CD14-positive monocyte (primary cell): ENCODE measurements around the gene PET100. TPM values are rescaled to one million over a fixed set of nuclear protein-coding genes. Genes with fewer than 3 reads are reported as not detected.

ENCODE experiments used
- DNase-seq, 3 donors: peaks; one replicate each; pipeline ENCODE4 v3.0.0-alpha.2; 2011 to 2022
- H2AFZ ChIP-seq: 2 replicates; pipeline ENCODE4 v1.6.0; 2012; ENCODE audit warnings: mild to moderate bottlenecking, low read depth, low read length, inconsistent platforms; ENCODE audit not compliant: insufficient read depth, poor library complexity, severe bottlenecking
- H3K27ac ChIP-seq, 2 donors: 1 replicate in 1 of 2; 2 replicates in 1 of 2; pipeline ENCODE4 v1.5.1; 2012 to 2013; ENCODE audit warnings: low read length in 2 of 2, control low read depth in 1 of 2, inconsistent platforms in 1 of 2, low read depth in 1 of 2, mild to moderate bottlenecking in 1 of 2
- H3K27me3 ChIP-seq, 2 donors: one replicate each; pipeline versions ENCODE4 v1.6.0 to v1.6.1; 2011 to 2013; ENCODE audit warnings: low read length in 2 of 2; ENCODE audit not compliant: control insufficient read depth in 2 of 2, insufficient read depth in 2 of 2
- H3K36me3 ChIP-seq, 2 donors: replicated peaks in 1 of 2; 1 replicate in 1 of 2; 2 replicates in 1 of 2; pipeline versions ENCODE4 v1.5.1 to v1.6.1; 2012 to 2013; ENCODE audit warnings: low read length in 2 of 2, control low read depth in 1 of 2, inconsistent platforms in 1 of 2, mild to moderate bottlenecking in 1 of 2; ENCODE audit not compliant: insufficient read depth in 2 of 2, control insufficient read depth in 1 of 2
- H3K4me1 ChIP-seq, 2 donors: 1 replicate in 1 of 2; 2 replicates in 1 of 2; pipeline versions ENCODE4 v1.5.1 to v1.6.1; 2012 to 2013; ENCODE audit warnings: low read length in 2 of 2, control low read depth in 1 of 2, inconsistent platforms in 1 of 2, mild to moderate bottlenecking in 1 of 2, moderate library complexity in 1 of 2; ENCODE audit not compliant: insufficient read depth in 2 of 2, control insufficient read depth in 1 of 2
- H3K4me2 ChIP-seq: replicated peaks from 2 replicates; pipeline ENCODE3; 2012; ENCODE audit warnings: low read length, moderate library complexity, mild to moderate bottlenecking; ENCODE audit not compliant: poor library complexity, severe bottlenecking; ENCODE audit errors: extremely low read depth
- H3K4me3 ChIP-seq, 3 experiments: fragments of 200-600 bp in 1 of 3; sonication (generic) in 1 of 3; replicated peaks in 1 of 3; 1 replicate in 2 of 3; 2 replicates in 1 of 3; pipeline ENCODE4 v1.5.1; 2011 to 2013; ENCODE audit warnings: low read length in 3 of 3, mild to moderate bottlenecking in 3 of 3, control low read depth in 2 of 3, low read depth in 2 of 3, inconsistent platforms in 1 of 3, moderate library complexity in 1 of 3
- H3K79me2 ChIP-seq: 2 replicates; pipeline ENCODE4 v1.6.0; 2012; ENCODE audit warnings: mild to moderate bottlenecking, control low read depth, inconsistent platforms, low read length, moderate library complexity; ENCODE audit not compliant: insufficient read depth
- H3K9ac ChIP-seq: 2 replicates; pipeline ENCODE4 v1.6.0; 2017; ENCODE audit warnings: low read length, mild to moderate bottlenecking; ENCODE audit not compliant: insufficient read depth, poor library complexity, severe bottlenecking
- H3K9me3 ChIP-seq, 2 donors: replicated peaks in 1 of 2; 1 replicate in 1 of 2; 2 replicates in 1 of 2; pipeline versions ENCODE4 v1.5.1 to v1.6.1; 2012 to 2013; ENCODE audit warnings: low read length in 2 of 2, control low read depth in 1 of 2; ENCODE audit not compliant: control insufficient read depth in 1 of 2, insufficient read depth in 1 of 2
- H4K20me1 ChIP-seq: 2 replicates; pipeline ENCODE4 v1.6.0; 2012; ENCODE audit warnings: mild to moderate bottlenecking, low read length, control low read depth, moderate library complexity; ENCODE audit not compliant: insufficient read depth
- H3K27ac Mint-ChIP-seq, 7 donors: one replicate each; pipeline ENCODE4 v1.8.0; 2020; ENCODE audit warnings: mild to moderate bottlenecking in 7 of 7, mixed read lengths in 7 of 7, moderate library complexity in 6 of 7, inconsistent platforms in 2 of 7
- H3K27me3 Mint-ChIP-seq, 3 donors: one replicate each; pipeline ENCODE4 v1.8.0; 2021 to 2022; ENCODE audit warnings: low read depth in 3 of 3, mild to moderate bottlenecking in 3 of 3, mixed read lengths in 3 of 3, moderate library complexity in 3 of 3, inconsistent platforms in 1 of 3
- H3K36me3 Mint-ChIP-seq, 2 donors: one replicate each; pipeline ENCODE4 v1.8.0; 2020; ENCODE audit warnings: mixed read lengths in 2 of 2, inconsistent platforms in 1 of 2, mild to moderate bottlenecking in 1 of 2
- H3K4me1 Mint-ChIP-seq: one replicate; pipeline ENCODE4 v1.8.0; 2020; ENCODE audit warnings: mild to moderate bottlenecking, mixed read lengths
- H3K4me3 Mint-ChIP-seq, 2 donors: one replicate each; pipeline ENCODE4 v1.8.0; 2020; ENCODE audit warnings: mild to moderate bottlenecking in 2 of 2, mixed read lengths in 2 of 2, moderate library complexity in 1 of 2
- H3K9me3 Mint-ChIP-seq, 7 donors: one replicate each; pipeline ENCODE4 v1.8.0; 2020 to 2022; ENCODE audit warnings: mixed read lengths in 7 of 7, mild to moderate bottlenecking in 6 of 7, moderate library complexity in 6 of 7, inconsistent platforms in 2 of 7
- WGBS: methylation state at CpG from one replicate; pipeline ENCODE4 v1.1.5; 2013; ENCODE audit warnings: missing lambda C conversion rate; ENCODE audit not compliant: insufficient coverage; 5-methylcytosine and 5-hydroxymethylcytosine counted together
- intact Hi-C, 2 donors: fragments of 100-400 bp; cut with micrococcal nuclease; formaldehyde crosslinking; loops; one replicate each; pipeline versions ENCODE4 v1.15.0 to v1.15.1; 2023
- polyA minus RNA-seq: library from RNA; depleted of rRNA, polyadenylated mRNA; stranded (reverse); fragments of >200 nt; gene quantifications from 2 replicates; pipeline ENCODE4 v1.2.3, GENCODE V29; 2012
- polyA plus RNA-seq, 3 donors: library from polyadenylated mRNA; depleted of rRNA in 1 of 3; unstranded in 2 of 3; stranded (reverse) in 1 of 3; fragments of 300-500 nt in 2 of 3; fragments of >200 nt in 1 of 3; fragmentation: Illumina TruSeq in 2 of 3; gene quantifications; 1 replicate in 2 of 3; 2 replicates in 1 of 3; pipeline ENCODE4 v1.2.3, GENCODE V29; 2012 to 2021
- total RNA-seq, 12 experiments: library from RNA in 1 of 12; stranded (reverse) in 1 of 12; fragments of 120-200 nt in 1 of 12; gene quantifications; one replicate each; pipeline ENCODE4 v1.2.4 and lab custom pipeline; 2013 to 2026; ENCODE audit warnings: mixed read lengths in 6 of 12, inconsistent platforms in 1 of 12
- TF ChIP-seq, protein P1 (sequence below): fragments of 200-600 bp; IDR thresholded peaks from one replicate; pipeline ENCODE4 v1.8.0; 2022; ENCODE audit warnings: antibody characterized with exemption, mild to moderate bottlenecking

PET100 gene, protein sequence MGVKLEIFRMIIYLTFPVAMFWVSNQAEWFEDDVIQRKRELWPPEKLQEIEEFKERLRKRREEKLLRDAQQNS
- total RNA-seq (2013): 117 TPM
- 100 to 1,000 TPM in 2 of 3 donors, 10 to 100 TPM in 1; 64.6 to 386 (median 300) TPM for polyA plus RNA-seq
- 6.9 and 8.6 TPM in 2 replicates for polyA minus RNA-seq
- 1.1 to 5.7 (median 3.4) reads per million in 11 experiments for total RNA-seq (lab: John Stamatoyannopoulos, UW)

DNA sequence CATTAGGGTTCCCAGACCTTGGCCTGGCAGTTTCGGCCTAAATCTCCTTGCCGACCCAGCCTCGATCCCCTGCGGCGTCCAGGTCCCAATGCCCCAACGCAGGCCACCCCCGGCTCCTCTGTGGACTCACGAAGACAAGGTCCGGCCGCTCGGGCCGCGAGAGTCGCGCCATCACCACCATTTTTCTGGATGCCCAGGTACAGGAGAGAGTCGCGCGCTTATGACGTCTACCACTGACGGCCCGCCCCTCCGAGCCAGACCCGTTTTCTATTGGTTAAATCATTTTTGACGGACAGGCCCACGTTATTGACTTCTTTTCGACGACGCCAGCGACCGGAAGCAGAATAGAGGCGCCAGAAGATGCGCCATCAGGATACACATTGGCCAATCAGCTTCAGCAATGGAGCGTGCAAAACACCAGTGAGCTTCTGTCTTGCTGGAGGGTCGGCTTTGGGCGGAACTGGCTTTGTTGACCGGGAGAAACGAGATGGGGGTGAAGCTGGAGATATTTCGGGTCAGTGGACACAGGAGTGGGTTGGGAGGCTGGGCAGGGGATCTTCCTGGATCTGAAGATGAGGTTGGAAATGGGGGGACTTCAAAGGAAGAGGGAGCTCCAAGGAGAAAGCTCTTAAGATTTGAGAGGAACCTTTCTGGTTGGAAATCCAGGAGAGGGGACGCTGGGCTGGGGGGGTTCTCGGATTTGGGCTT is at the start of gene PET100, which contains the start of gene XAB2:
TSS of gene PET100 (plus strand) at position 447 of the 708 bp plus-strand sequence. CDS start at position 488, 41 bp downstream.
TSS of gene XAB2 (minus strand) at position 199 of the 708 bp plus-strand sequence. CDS start at position 181, 18 bp downstream.
- Histone ChIP-seq H3K79me2 (peaks cover 58% of the 10 kb centered on the region), H3K4me3 (peak within 1 kb of the TSS; percentile 83 to 96 (median 88)), H3K27ac (peak within 1 kb of the TSS; percentile 63 to 97), H3K9ac (peak within 1 kb of the TSS; percentile 93), H4K20me1 (no peaks in the 10 kb centered on the region), H3K4me2 (peak within 1 kb of the TSS; percentile 88), H3K9me3 (no peaks in the 10 kb centered on the region), H3K36me3 (peaks cover 33 to 52% of the 10 kb centered on the region in 2 donors), H3K4me1 (peaks cover 19 to 28% of the 10 kb centered on the region in 2 donors), H2AFZ (peak within 1 kb of the TSS; percentile 73), H3K27me3 (no peaks in the 10 kb centered on the region)
- peak within 1 kb of the TSS; percentile 95 to 96 for H3K4me3 Mint-ChIP-seq
- TF ChIP-seq, protein P1, sequence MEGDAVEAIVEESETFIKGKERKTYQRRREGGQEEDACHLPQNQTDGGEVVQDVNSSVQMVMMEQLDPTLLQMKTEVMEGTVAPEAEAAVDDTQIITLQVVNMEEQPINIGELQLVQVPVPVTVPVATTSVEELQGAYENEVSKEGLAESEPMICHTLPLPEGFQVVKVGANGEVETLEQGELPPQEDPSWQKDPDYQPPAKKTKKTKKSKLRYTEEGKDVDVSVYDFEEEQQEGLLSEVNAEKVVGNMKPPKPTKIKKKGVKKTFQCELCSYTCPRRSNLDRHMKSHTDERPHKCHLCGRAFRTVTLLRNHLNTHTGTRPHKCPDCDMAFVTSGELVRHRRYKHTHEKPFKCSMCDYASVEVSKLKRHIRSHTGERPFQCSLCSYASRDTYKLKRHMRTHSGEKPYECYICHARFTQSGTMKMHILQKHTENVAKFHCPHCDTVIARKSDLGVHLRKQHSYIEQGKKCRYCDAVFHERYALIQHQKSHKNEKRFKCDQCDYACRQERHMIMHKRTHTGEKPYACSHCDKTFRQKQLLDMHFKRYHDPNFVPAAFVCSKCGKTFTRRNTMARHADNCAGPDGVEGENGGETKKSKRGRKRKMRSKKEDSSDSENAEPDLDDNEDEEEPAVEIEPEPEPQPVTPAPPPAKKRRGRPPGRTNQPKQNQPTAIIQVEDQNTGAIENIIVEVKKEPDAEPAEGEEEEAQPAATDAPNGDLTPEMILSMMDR: no peak
- H3K27me3 Mint-ChIP-seq: peaks cover 0 to 2% (median 0%) of the 10 kb centered on the region in 3 donors
- peaks cover 0 to 2% (median 0%) of the 10 kb centered on the region in 7 donors for H3K9me3 Mint-ChIP-seq
- peak; percentile 98 to 99 (median 99) for DNase-seq
- H3K36me3 Mint-ChIP-seq: peaks cover 32 to 47% of the 10 kb centered on the region in 2 donors
- H3K4me1 Mint-ChIP-seq: peaks cover 22% of the 10 kb centered on the region
- H3K27ac Mint-ChIP-seq: peak within 1 kb of the TSS; percentile 97 to 100 (median 99)
- under 1% methylated on average over 40 of the region's 40 CpGs for WGBS
- intact Hi-C loops: loop anchor here (10.0 kb wide), 2 partner anchors 235 to 275 kb away; partner anchors contain the start of gene MAP2K7 (in 1 of the 2)

DNA sequence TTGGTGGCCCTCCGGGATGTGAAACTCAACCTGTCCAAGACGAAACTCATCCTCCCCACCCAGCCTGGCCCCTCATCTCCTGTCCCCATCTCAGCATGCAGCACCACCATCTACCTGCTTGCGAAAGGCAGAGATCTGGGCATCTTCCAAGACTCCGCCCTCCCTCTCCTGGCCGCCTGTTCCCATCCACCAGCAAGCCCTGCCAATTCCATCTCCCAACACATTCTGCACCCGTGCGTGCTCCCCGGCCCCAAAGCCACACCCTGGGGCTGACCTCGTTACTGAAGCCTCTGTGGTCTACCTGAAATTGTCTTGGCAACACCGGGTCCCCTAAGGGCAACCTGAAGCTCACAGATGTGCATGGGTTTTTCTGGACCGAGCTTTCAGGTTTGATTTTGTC is 47.1 kb upstream of the PET100 start:
- no peak overlapping the region for H3K4me2 ChIP-seq
- H3K27me3 ChIP-seq: no peaks in the 10 kb centered on the region
- TF ChIP-seq, protein P1: no peak
- H3K9ac ChIP-seq: no peak overlapping the region
- no peak overlapping the region for H3K27ac ChIP-seq
- H3K4me3 Mint-ChIP-seq: no peak overlapping the region
- H3K27me3 Mint-ChIP-seq: peaks cover 15 to 22% (median 19%) of the 10 kb centered on the region in 3 donors
- no peaks in the 10 kb centered on the region for H3K36me3 ChIP-seq
- 74% methylated on average over 10 of the region's 11 CpGs for WGBS
- no peaks in the 10 kb centered on the region for H3K9me3 ChIP-seq
- intact Hi-C loops: no loop called here
- no peaks in the 10 kb centered on the region for H3K79me2 ChIP-seq
- peaks cover 6% of the 10 kb centered on the region for H3K4me1 Mint-ChIP-seq
- H3K36me3 Mint-ChIP-seq: no peaks in the 10 kb centered on the region
- no peaks in the 10 kb centered on the region for H4K20me1 ChIP-seq
- DNase-seq: no peak
- peaks cover 0 to 7% of the 10 kb centered on the region in 2 donors for H3K4me1 ChIP-seq
- H3K27ac Mint-ChIP-seq: no peak overlapping the region
- H3K4me3 ChIP-seq: no peak overlapping the region
- H2AFZ ChIP-seq: no peak overlapping the region
- no peaks in the 10 kb centered on the region for H3K9me3 Mint-ChIP-seq
